GM12801 (cell line): Measurements from ENCODE around the gene ACADSB.

Source experiments
- TF ChIP-seq, protein P1 (sequence below): IDR thresholded peaks from one replicate; pipeline ENCODE4 v1.5.1; 2011; ENCODE audit warnings: control low read depth; ENCODE audit not compliant: insufficient read length; ENCODE audit errors: extremely low read depth

ACADSB gene

GRCh38 chr10:123008355-123009104 lies at the start of gene ACADSB, which contains the start of gene IKZF5:
ACADSB (plus strand) TSS chr10:123009006; CDS start chr10:123009030, 24 bp downstream.
IKZF5 (minus strand) TSS chr10:123008795; CDS start chr10:122998625, 10,170 bp downstream.
- TF ChIP-seq, protein P1, sequence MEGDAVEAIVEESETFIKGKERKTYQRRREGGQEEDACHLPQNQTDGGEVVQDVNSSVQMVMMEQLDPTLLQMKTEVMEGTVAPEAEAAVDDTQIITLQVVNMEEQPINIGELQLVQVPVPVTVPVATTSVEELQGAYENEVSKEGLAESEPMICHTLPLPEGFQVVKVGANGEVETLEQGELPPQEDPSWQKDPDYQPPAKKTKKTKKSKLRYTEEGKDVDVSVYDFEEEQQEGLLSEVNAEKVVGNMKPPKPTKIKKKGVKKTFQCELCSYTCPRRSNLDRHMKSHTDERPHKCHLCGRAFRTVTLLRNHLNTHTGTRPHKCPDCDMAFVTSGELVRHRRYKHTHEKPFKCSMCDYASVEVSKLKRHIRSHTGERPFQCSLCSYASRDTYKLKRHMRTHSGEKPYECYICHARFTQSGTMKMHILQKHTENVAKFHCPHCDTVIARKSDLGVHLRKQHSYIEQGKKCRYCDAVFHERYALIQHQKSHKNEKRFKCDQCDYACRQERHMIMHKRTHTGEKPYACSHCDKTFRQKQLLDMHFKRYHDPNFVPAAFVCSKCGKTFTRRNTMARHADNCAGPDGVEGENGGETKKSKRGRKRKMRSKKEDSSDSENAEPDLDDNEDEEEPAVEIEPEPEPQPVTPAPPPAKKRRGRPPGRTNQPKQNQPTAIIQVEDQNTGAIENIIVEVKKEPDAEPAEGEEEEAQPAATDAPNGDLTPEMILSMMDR, result no peak

DNA sequence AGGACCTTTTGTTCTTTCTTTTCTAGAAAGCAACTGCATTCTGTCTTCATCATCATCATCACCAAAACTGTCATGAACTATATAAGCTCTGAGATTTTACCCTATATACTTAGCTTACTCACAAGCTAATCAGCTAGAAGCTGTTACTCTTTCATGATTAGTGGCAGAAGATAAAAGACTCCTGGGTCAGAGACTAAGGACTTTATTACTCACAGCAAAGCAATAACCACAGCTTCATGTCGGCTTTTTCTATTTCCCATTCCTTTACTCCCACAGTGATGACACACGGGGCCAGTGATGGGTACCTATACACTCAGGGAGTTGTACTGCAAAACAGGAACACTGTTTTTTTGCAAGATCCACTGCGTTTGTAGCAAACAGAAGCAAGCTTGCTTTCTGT lies 46.4 kb upstream of the ACADSB start:
- TF ChIP-seq, protein P1, result no peak

GRCh38 chr10:122966879-122967278 lies 41.9 kb upstream of the ACADSB start:
- TF ChIP-seq, protein P1, result no peak

GRCh38 chr10:122968698-122969097 lies 40.1 kb upstream of the ACADSB start:
- TF ChIP-seq, protein P1, result no peak

DNA sequence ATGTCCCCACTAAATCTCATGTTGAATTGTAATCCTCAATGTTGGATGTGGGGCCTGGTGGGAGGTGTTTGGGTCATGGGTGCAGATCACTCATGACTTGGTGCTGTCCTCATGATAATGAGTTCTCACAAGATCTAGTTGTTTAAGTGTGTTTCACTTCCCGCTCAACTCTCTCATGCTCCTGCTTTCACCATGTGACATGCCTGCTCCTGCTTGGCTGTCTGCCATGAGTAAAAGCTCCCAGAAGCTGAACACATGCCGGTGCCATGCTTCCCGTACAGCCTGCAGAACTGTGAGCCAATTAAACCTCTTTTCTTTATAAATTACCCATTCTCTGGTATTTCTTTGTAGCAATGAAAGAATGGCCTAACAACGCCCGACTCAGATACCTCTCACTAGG lies 34.8 kb upstream of the ACADSB start:
- TF ChIP-seq, protein P1, result no peak

DNA sequence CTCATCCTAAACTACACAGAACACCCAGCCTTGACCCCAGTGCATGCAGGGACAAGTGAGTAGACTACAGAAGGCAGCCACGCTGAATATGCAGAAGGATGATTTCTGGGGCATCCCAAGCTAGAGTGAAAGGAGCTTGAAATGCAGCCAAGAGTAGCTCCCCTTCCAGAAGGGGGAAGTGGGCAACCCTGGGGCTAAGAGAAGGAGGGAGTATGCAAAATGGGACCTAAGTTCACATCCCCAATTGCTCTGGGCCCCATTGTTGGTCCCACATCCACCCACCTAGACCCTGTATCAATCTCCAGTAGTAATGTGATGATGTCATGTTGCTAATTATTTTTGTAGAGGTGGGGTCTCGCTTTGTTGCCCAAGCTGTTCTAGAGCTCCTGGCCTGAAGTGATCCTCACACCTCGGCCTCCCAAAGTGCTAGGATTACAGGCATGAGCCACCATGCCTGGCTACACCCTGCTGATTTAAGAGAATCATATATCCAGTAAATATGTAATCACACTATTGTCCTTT lies 34.2 kb upstream of the ACADSB start:
- TF ChIP-seq, protein P1, result no peak

DNA sequence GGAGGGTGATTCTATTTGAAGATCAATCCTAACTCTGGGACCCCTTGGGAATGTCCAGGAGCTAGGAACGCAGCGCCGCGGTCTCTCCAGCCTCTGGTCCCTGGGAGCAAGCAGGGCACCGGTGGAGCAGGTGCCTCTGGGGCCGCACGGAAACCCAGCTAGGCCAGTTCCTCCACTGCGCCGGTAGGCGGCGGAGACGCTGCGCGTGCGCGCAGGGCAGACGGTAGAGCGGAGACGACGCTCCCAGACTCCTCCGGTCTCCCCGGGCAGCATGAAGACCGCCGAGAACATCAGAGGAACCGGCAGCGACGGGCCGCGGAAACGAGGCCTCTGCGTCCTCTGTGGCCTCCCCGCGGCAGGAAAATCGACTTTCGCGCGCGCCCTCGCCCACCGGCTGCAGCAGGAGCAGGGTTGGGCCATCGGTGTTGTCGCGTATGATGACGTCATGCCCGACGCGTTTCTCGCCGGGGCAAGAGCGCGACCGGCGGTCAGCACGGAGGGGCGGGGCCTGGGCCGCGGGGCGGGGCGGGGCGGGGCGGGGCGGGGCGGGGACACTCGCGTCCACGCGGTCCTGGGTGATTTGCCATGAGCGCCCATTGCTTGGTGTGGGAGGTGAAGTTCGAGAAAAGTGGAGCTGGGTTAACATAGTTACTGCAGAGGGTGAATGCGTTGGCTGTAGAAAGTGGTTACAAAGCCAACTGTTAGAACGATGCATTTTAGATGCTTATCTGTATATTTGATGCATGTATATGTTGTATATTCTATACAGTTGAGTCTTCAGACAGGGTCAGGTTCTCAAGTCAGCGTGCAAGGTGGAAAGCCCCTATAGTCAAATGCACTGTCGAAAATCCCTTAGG lies 28.4 kb upstream of the ACADSB start, which contains the start of gene PSTK:
Gene PSTK, plus strand, starts transcription at position 193 of the 857 bp plus-strand sequence. Its CDS starts 79 bp downstream, at position 272.
- TF ChIP-seq, protein P1, result no peak
